ENCODE measurements around the gene C1QTNF1.
"Not testable (repeated sequence)": the region's sequence is repeated elsewhere in the genome, so short reads cannot be mapped to it uniquely, and the experiment has no call there.

Gene C1QTNF1

GRCh38 chr17:79028496-79029326 is 4.7 kb downstream of the C1QTNF1 start:
- Histone ChIP-seq H3K9ac (ENCODE audit: insufficient read length, low read depth) (no peak overlapping the region), H3K9me3 (ENCODE audit: insufficient read depth, low read length) (no peaks in the 10 kb centered on the region), H3K27me3 (ENCODE audit: insufficient read depth, insufficient read length) (peaks cover 35% of the 10 kb centered on the region), H3K36me3 (ENCODE audit: insufficient read depth, insufficient read length, low read length) (no peaks in the 10 kb centered on the region), H3K4me3 (ENCODE audit: insufficient read length, low read depth) (no peak overlapping the region), H3K4me1 (ENCODE audit: insufficient read depth, insufficient read length) (peaks cover 26% of the 10 kb centered on the region)
- no peak for DNase-seq (ENCODE audit: low read depth, low spot score)
- TF ChIP-seq YY1 (IDR thresholded peaks at IDR 0.05; ENCODE audit: insufficient read depth, insufficient read length) (no peak), SUZ12 (IDR thresholded peaks at IDR 0.05; ENCODE audit: extremely low read depth, insufficient read depth, insufficient read length) (no peak), ZNF274 (IDR thresholded peaks at IDR 0.05; ENCODE audit: low read depth, low read length) (no peak)

GRCh38 chr17:79029327-79030009 is 5.5 kb downstream of the C1QTNF1 start:
- H3K4me1 ChIP-seq (ENCODE audit: insufficient read depth, insufficient read length) = peaks cover 29% of the 10 kb centered on the region

DNA sequence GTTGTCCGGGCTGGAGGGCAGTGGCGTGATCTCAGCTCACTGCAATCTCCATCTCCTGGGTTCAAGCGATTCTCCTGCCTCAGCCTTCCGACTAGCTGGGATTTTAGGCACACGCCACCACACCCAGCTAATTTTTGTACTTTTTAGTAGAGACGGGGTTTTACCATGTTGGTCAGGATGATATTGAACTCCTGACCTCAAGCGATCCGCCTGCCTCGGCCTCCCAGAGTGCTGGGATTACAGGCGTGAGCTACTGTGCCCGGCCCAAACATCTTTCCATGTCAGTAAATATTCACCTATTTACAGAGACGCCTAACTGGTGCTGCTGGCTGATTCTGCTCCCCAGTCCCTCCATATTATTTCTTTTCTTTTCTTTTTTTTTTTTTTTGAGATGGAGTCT is 6.7 kb downstream of the C1QTNF1 start:
- H3K4me3 ChIP-seq (ENCODE audit: insufficient read length, low read depth); H3K9ac ChIP-seq (ENCODE audit: insufficient read length, low read depth); H3K9me3 ChIP-seq (ENCODE audit: insufficient read depth, low read length); DNase-seq (ENCODE audit: low read depth, low spot score); H3K36me3 ChIP-seq (ENCODE audit: insufficient read depth, insufficient read length, low read length): not testable (repeated sequence)
- Histone ChIP-seq H3K4me1 (ENCODE audit: insufficient read depth, insufficient read length) (peaks cover 27% of the 10 kb centered on the region), H3K27me3 (ENCODE audit: insufficient read depth, insufficient read length) (peaks cover 16% of the 10 kb centered on the region)

More at GRCh38 chr17:79029327-79030009, 5.5 kb downstream of the C1QTNF1 start:
- Histone ChIP-seq H3K9me3 (ENCODE audit: insufficient read depth, low read length) (no peaks in the 10 kb centered on the region), H3K4me3 (ENCODE audit: insufficient read length, low read depth) (no peak overlapping the region), H3K9ac (ENCODE audit: insufficient read length, low read depth) (no peak overlapping the region), H3K27me3 (ENCODE audit: insufficient read depth, insufficient read length) (peaks cover 28% of the 10 kb centered on the region), H3K36me3 (ENCODE audit: insufficient read depth, insufficient read length, low read length) (no peaks in the 10 kb centered on the region)
- DNase-seq (ENCODE audit: low read depth, low spot score) = no peak
- TF ChIP-seq YY1 (IDR thresholded peaks at IDR 0.05; ENCODE audit: insufficient read depth, insufficient read length) (no peak), ZNF274 (IDR thresholded peaks at IDR 0.05; ENCODE audit: low read depth, low read length) (no peak), SUZ12 (IDR thresholded peaks at IDR 0.05; ENCODE audit: extremely low read depth, insufficient read depth, insufficient read length) (no peak)

- DNase-seq (ENCODE audit: low read depth, low spot score) = no peak
- H3K9me3 ChIP-seq (ENCODE audit: insufficient read depth, low read length) = no peaks in the 10 kb centered on the region
- H3K9ac ChIP-seq (ENCODE audit: insufficient read length, low read depth) = no peak overlapping the region
- no peaks in the 10 kb centered on the region for H3K36me3 ChIP-seq (ENCODE audit: insufficient read depth, insufficient read length, low read length)
- H3K4me3 ChIP-seq (ENCODE audit: insufficient read length, low read depth) = no peak overlapping the region
- TF ChIP-seq ZNF274 (IDR thresholded peaks at IDR 0.05; ENCODE audit: low read depth, low read length) = no peak
- TF ChIP-seq YY1 (IDR thresholded peaks at IDR 0.05; ENCODE audit: insufficient read depth, insufficient read length) = no peak
- no peak for TF ChIP-seq SUZ12 (IDR thresholded peaks at IDR 0.05; ENCODE audit: extremely low read depth, insufficient read depth, insufficient read length)
- H3K27me3 ChIP-seq (ENCODE audit: insufficient read depth, insufficient read length) = peaks cover 5% of the 10 kb centered on the region
- H3K4me1 ChIP-seq (ENCODE audit: insufficient read depth, insufficient read length) = peaks cover 21% of the 10 kb centered on the region
Measured at GRCh38 chr17:79031996-79032875, 8.3 kb downstream of the C1QTNF1 start.

DNA sequence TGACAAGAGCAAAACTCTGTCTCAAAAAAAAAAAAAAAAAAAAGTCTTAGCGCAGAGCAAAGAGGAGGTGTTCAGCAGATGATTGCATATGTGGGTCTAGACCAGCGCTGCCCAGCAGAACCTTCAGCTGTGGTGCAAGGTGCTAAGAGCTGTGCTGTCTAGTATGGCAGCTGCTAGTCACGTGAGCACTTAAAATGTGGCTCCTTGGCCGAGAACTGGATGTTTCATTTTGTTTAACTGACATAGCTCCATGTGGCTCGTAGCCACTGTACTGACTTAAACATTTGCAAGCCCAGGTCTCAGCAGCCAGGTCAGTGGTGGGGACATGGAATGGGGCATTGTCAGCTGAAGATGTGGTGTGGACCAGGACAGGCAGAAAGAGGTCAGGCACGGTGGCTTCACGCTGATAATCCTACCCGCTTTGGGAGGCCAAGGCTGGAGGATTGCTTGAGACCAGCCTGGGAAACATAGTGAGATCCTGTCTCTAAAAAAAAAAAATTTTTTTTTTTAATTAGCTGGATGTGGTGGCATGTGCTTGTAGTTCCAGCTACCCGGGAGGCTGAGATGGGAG is 9.2 kb downstream of the C1QTNF1 start:
- Histone ChIP-seq H3K9ac (ENCODE audit: insufficient read length, low read depth) (no peak overlapping the region), H3K36me3 (ENCODE audit: insufficient read depth, insufficient read length, low read length) (no peaks in the 10 kb centered on the region), H3K4me3 (ENCODE audit: insufficient read length, low read depth) (no peak overlapping the region), H3K4me1 (ENCODE audit: insufficient read depth, insufficient read length) (peaks cover 14% of the 10 kb centered on the region), H3K9me3 (ENCODE audit: insufficient read depth, low read length) (no peaks in the 10 kb centered on the region), H3K27me3 (ENCODE audit: insufficient read depth, insufficient read length) (peaks cover 5% of the 10 kb centered on the region)
- no peak for TF ChIP-seq ZNF274 (IDR thresholded peaks at IDR 0.05; ENCODE audit: low read depth, low read length)
- TF ChIP-seq SUZ12 (IDR thresholded peaks at IDR 0.05; ENCODE audit: extremely low read depth, insufficient read depth, insufficient read length) = no peak
- no peak for TF ChIP-seq YY1 (IDR thresholded peaks at IDR 0.05; ENCODE audit: insufficient read depth, insufficient read length)
- no peak for DNase-seq (ENCODE audit: low read depth, low spot score)

DNA sequence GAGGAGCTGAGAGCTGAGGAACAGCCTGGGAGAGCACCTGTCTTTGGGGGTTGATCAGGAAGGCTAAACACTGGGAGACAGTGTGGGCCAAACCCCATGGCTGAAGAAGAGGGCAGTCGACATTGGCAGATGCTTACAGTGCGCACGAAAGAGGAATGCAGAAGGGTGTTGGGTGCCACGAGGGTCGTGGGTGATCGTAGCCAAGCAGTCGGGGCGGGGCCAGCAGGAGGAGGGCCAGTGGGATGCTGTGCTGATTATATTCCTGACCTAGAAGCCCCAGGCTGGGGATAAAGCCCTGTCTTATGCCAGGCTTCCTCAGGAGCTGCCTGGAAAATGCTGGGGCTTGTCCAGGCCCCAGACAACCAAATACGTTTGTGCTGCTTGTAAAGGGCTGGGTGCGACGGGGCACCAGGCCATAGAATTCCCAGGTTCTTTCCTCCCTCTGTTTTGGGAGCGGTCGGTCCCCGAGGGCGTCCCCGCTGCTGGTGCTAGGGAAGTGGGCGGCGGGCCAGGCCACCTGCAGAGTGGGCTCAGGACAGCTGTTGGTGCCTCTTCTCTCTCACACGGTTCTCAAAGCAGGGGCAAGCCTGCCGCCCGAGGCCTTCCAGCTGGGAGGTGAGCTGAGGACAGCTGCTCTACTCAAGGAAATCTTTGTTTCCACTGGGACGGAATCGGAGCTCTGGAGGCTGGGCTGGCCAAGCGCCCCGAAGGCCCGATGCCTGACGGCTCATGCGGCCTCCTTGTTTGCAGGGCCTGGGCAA is 10.0 kb downstream of the C1QTNF1 start:
- TF ChIP-seq ZNF274 (IDR thresholded peaks at IDR 0.05; ENCODE audit: low read depth, low read length) (no peak), YY1 (IDR thresholded peaks at IDR 0.05; ENCODE audit: insufficient read depth, insufficient read length) (no peak)
- no peaks in the 10 kb centered on the region for H3K36me3 ChIP-seq (ENCODE audit: insufficient read depth, insufficient read length, low read length)
- no peak overlapping the region for H3K4me3 ChIP-seq (ENCODE audit: insufficient read length, low read depth)
- H3K27me3 ChIP-seq (ENCODE audit: insufficient read depth, insufficient read length) = peaks cover 5% of the 10 kb centered on the region
- no peak overlapping the region for H3K9ac ChIP-seq (ENCODE audit: insufficient read length, low read depth)
- no peak for DNase-seq (ENCODE audit: low read depth, low spot score)
- no peaks in the 10 kb centered on the region for H3K9me3 ChIP-seq (ENCODE audit: insufficient read depth, low read length)
- H3K4me1 ChIP-seq (ENCODE audit: insufficient read depth, insufficient read length) = peaks cover 11% of the 10 kb centered on the region

Data from NT2/D1 (cell line).